ENCODE measurements around the gene CD68. TPM values are rescaled to one million over a fixed set of nuclear protein-coding genes. Genes with fewer than 3 reads are reported as not detected.

CD68 gene
- polyA plus RNA-seq, 3 donors, result 642 to 884 (median 744) TPM

DNA sequence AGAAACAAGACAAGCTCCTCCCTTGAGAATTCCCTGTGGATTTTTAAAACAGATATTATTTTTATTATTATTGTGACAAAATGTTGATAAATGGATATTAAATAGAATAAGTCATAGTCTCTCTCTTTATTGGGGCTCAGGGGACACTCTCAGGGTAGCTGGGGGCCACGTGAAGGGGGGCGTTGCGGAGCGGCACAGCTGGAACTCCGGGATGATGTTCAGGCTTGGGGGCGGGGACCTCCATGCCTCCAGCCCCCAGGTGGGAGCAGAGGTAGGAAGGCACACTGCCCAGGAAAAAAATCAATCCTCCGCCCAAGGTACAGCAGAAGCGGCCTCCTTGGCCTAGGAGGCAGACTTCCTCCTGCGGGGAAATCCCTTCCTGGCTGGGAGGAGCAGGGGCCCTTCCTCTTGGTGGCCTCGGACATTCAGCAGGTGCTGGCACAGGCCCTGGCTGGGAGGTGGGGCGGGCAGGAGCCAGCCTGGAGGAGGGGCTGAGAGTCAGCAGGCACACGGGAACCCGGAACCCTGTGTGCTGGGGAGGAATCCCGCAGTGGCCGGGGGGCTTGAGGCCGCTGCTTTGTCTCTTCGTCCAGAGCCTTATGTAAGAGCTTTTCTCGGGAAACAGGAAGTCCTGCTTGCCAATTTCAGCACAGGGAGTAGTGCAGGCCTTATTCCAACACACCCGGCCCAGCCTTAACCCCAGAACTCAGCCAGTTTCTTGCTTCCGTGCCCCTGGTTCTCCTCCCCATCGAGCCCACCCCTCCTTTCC is 21.5 kb upstream of the CD68 start:
- no peaks in the 10 kb centered on the region for H3K27me3 ChIP-seq (ENCODE audit: control insufficient read depth in 2 of 2, insufficient read depth in 2 of 2, low read length in 2 of 2)
- peak overlapping the region; percentile 70 for H2AFZ ChIP-seq (ENCODE audit: insufficient read depth, low read depth, low read length, poor library complexity, severe bottlenecking)
- TF ChIP-seq, protein P1, sequence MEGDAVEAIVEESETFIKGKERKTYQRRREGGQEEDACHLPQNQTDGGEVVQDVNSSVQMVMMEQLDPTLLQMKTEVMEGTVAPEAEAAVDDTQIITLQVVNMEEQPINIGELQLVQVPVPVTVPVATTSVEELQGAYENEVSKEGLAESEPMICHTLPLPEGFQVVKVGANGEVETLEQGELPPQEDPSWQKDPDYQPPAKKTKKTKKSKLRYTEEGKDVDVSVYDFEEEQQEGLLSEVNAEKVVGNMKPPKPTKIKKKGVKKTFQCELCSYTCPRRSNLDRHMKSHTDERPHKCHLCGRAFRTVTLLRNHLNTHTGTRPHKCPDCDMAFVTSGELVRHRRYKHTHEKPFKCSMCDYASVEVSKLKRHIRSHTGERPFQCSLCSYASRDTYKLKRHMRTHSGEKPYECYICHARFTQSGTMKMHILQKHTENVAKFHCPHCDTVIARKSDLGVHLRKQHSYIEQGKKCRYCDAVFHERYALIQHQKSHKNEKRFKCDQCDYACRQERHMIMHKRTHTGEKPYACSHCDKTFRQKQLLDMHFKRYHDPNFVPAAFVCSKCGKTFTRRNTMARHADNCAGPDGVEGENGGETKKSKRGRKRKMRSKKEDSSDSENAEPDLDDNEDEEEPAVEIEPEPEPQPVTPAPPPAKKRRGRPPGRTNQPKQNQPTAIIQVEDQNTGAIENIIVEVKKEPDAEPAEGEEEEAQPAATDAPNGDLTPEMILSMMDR (IDR thresholded peaks at IDR 0.05), result no peak
- no peaks in the 10 kb centered on the region for H3K9me3 ChIP-seq (replicated peaks in 1 of 2; ENCODE audit: control insufficient read depth in 1 of 2, insufficient read depth in 1 of 2, low read length in 2 of 2)
- peak overlapping the region; percentile 93 to 98 (median 97) for H3K27ac Mint-ChIP-seq
- peaks cover 0 to 3% (median 0%) of the 10 kb centered on the region in 7 donors for H3K9me3 Mint-ChIP-seq
- H3K4me3 ChIP-seq (replicated peaks in 1 of 3; ENCODE audit: low read depth in 2 of 3, low read length in 3 of 3), result peak overlapping the region; percentile 69 to 100 (median 91)
- peak; percentile 77 to 88 (median 79) for DNase-seq
- WGBS (ENCODE audit: insufficient coverage), result 0% methylated on average over 18 of the region's 21 CpGs
- H3K79me2 ChIP-seq (ENCODE audit: insufficient read depth, low read length), result peaks cover 58% of the 10 kb centered on the region
- H3K4me3 Mint-ChIP-seq, result peak overlapping the region; percentile 97 to 98
- peaks cover 35 to 50% of the 10 kb centered on the region in 2 donors for H3K36me3 Mint-ChIP-seq
- peak overlapping the region; percentile 72 for H3K9ac ChIP-seq (ENCODE audit: insufficient read depth, low read length, poor library complexity, severe bottlenecking)
- H3K27ac ChIP-seq (ENCODE audit: low read depth in 1 of 2, low read length in 2 of 2), result peak overlapping the region; percentile 90 to 92
- H3K4me1 Mint-ChIP-seq, result peaks cover 74% of the 10 kb centered on the region
- peak overlapping the region; percentile 90 for H3K4me2 ChIP-seq (replicated peaks; ENCODE audit: extremely low read depth, low read length, poor library complexity, severe bottlenecking)
- peaks cover 18% of the 10 kb centered on the region for H4K20me1 ChIP-seq (ENCODE audit: insufficient read depth, low read length)
- H3K36me3 ChIP-seq (replicated peaks in 1 of 2; ENCODE audit: control insufficient read depth in 1 of 2, insufficient read depth in 2 of 2, low read length in 2 of 2), result peaks cover 5 to 13% of the 10 kb centered on the region in 2 donors
- intact Hi-C loops (cut with micrococcal nuclease), result no loop called here
- peaks cover 0 to 8% (median 7%) of the 10 kb centered on the region in 3 donors for H3K27me3 Mint-ChIP-seq (ENCODE audit: low read depth in 3 of 3)
- peaks cover 78 to 85% of the 10 kb centered on the region in 2 donors for H3K4me1 ChIP-seq (ENCODE audit: control insufficient read depth in 1 of 2, insufficient read depth in 2 of 2, low read length in 2 of 2)

DNA sequence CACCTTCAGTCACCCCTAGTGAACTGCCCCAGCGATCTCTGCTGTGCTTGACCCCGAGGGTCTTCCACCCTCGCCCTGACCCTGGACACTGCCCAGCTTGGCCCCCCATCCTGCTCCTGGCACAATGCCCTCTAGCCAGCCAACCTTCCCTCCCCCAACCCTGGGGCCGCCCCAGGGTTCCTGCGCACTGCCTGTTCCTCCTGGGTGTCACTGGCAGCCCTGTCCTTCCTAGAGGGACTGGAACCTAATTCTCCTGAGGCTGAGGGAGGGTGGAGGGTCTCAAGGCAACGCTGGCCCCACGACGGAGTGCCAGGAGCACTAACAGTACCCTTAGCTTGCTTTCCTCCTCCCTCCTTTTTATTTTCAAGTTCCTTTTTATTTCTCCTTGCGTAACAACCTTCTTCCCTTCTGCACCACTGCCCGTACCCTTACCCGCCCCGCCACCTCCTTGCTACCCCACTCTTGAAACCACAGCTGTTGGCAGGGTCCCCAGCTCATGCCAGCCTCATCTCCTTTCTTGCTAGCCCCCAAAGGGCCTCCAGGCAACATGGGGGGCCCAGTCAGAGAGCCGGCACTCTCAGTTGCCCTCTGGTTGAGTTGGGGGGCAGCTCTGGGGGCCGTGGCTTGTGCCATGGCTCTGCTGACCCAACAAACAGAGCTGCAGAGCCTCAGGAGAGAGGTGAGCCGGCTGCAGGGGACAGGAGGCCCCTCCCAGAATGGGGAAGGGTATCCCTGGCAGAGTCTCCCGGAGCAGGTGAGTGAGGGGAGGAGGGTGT is 20.7 kb upstream of the CD68 start, which contains the start of gene TNFSF13:
Gene TNFSF13, plus strand, starts transcription at position 207 of the 776 bp plus-strand sequence. Its CDS starts 290 bp downstream, at position 497.
- peak within 1 kb of the TSS; percentile 90 for H3K4me2 ChIP-seq (replicated peaks; ENCODE audit: extremely low read depth, low read length, poor library complexity, severe bottlenecking)
- peak within 1 kb of the TSS; percentile 69 to 100 (median 91) for H3K4me3 ChIP-seq (replicated peaks in 1 of 3; ENCODE audit: low read depth in 2 of 3, low read length in 3 of 3)

More for the DNA sequence above, 20.7 kb upstream of the CD68 start, which contains the start of gene TNFSF13:
- Histone ChIP-seq H3K4me1 (ENCODE audit: control insufficient read depth in 1 of 2, insufficient read depth in 2 of 2, low read length in 2 of 2) (peaks cover 72 to 80% of the 10 kb centered on the region in 2 donors), H3K9me3 (replicated peaks in 1 of 2; ENCODE audit: control insufficient read depth in 1 of 2, insufficient read depth in 1 of 2, low read length in 2 of 2) (no peaks in the 10 kb centered on the region), H3K9ac (ENCODE audit: insufficient read depth, low read length, poor library complexity, severe bottlenecking) (peak within 1 kb of the TSS; percentile 72), H3K27ac (ENCODE audit: low read depth in 1 of 2, low read length in 2 of 2) (peak within 1 kb of the TSS; percentile 90 to 92), H2AFZ (ENCODE audit: insufficient read depth, low read depth, low read length, poor library complexity, severe bottlenecking) (peak within 1 kb of the TSS; percentile 70), H3K79me2 (ENCODE audit: insufficient read depth, low read length) (peaks cover 62% of the 10 kb centered on the region), H3K36me3 (replicated peaks in 1 of 2; ENCODE audit: control insufficient read depth in 1 of 2, insufficient read depth in 2 of 2, low read length in 2 of 2) (peaks cover 13 to 19% of the 10 kb centered on the region in 2 donors), H3K27me3 (ENCODE audit: control insufficient read depth in 2 of 2, insufficient read depth in 2 of 2, low read length in 2 of 2) (no peaks in the 10 kb centered on the region), H4K20me1 (ENCODE audit: insufficient read depth, low read length) (peaks cover 23% of the 10 kb centered on the region)
- H3K27me3 Mint-ChIP-seq (ENCODE audit: low read depth in 3 of 3), result peaks cover 0 to 8% (median 7%) of the 10 kb centered on the region in 3 donors
- H3K9me3 Mint-ChIP-seq, result peaks cover 0 to 3% (median 0%) of the 10 kb centered on the region in 7 donors
- H3K27ac Mint-ChIP-seq, result peak within 1 kb of the TSS; percentile 93 to 98 (median 97)
- H3K4me1 Mint-ChIP-seq, result peaks cover 67% of the 10 kb centered on the region
- intact Hi-C loops (cut with micrococcal nuclease), result no loop called here
- peak within 1 kb of the TSS; percentile 97 to 98 for H3K4me3 Mint-ChIP-seq
- TF ChIP-seq, protein P1 (IDR thresholded peaks at IDR 0.05), result no peak
- H3K36me3 Mint-ChIP-seq, result peaks cover 31 to 52% of the 10 kb centered on the region in 2 donors
- WGBS (ENCODE audit: insufficient coverage), result 0% methylated on average over 11 of the region's 16 CpGs
- peak in 2 of 3 donors; percentile 64 to 75 for DNase-seq

All from CD14-positive monocyte (primary cell).